Mesendoderm (in vitro differentiated cells): ENCODE results near the gene ITIH3.

Experiments used
- DNase-seq: peaks from one replicate; pipeline ENCODE4 v3.0.0; 2013
- H2AK5ac ChIP-seq: 2 replicates; pipeline ENCODE4 v1.6.1; 2013; ENCODE audit warnings: low read length, inconsistent platforms
- H2BK120ac ChIP-seq: 2 replicates; pipeline ENCODE4 v1.6.1; 2013; ENCODE audit warnings: low read depth, mild to moderate bottlenecking, low read length, moderate library complexity, mixed read lengths
- H2BK15ac ChIP-seq: replicated peaks from 2 replicates; pipeline ENCODE4 v1.6.1; 2013; ENCODE audit warnings: low read depth, mild to moderate bottlenecking, moderate library complexity
- H2BK5ac ChIP-seq: 2 replicates; pipeline ENCODE4 v1.6.1; 2013; ENCODE audit warnings: low read length, inconsistent platforms
- H3K18ac ChIP-seq: 2 replicates; pipeline ENCODE4 v1.6.1; 2013; ENCODE audit warnings: mild to moderate bottlenecking, low read length, mixed read lengths
- H3K23ac ChIP-seq: one replicate; pipeline ENCODE4 v1.6.1; 2013; ENCODE audit warnings: low read length
- H3K27ac ChIP-seq: 2 replicates; pipeline ENCODE4 v1.5.1; 2013; ENCODE audit warnings: low read depth, mild to moderate bottlenecking, inconsistent platforms, low read length, moderate library complexity
- H3K27me3 ChIP-seq: 2 replicates; pipeline ENCODE4 v1.6.1; 2013; ENCODE audit warnings: low read length, control low read depth, mild to moderate bottlenecking, inconsistent platforms; ENCODE audit not compliant: insufficient read depth, poor library complexity
- H3K36me3 ChIP-seq: 2 replicates; pipeline ENCODE4 v1.6.1; 2013; ENCODE audit warnings: low read length, inconsistent platforms; ENCODE audit not compliant: control insufficient read depth, insufficient read depth
- H3K4ac ChIP-seq: one replicate; pipeline ENCODE4 v1.6.1; 2013; ENCODE audit warnings: low read depth, mild to moderate bottlenecking, low read length, moderate library complexity
- H3K4me1 ChIP-seq: 2 replicates; pipeline ENCODE4 v1.6.1; 2013; ENCODE audit warnings: low read depth, low read length, inconsistent platforms; ENCODE audit not compliant: control insufficient read depth
- H3K4me2 ChIP-seq: 2 replicates; pipeline ENCODE4 v1.6.1; 2013; ENCODE audit warnings: low read length
- H3K4me3 ChIP-seq: 2 replicates; pipeline ENCODE4 v1.5.1; 2013; ENCODE audit warnings: mild to moderate bottlenecking, low read length
- H3K56ac ChIP-seq: one replicate; pipeline ENCODE4 v1.6.1; 2013; ENCODE audit warnings: low read length
- H3K79me1 ChIP-seq: 2 replicates; pipeline ENCODE4 v1.6.1; 2013; ENCODE audit warnings: low read length, inconsistent platforms
- H3K79me2 ChIP-seq: 2 replicates; pipeline ENCODE4 v1.6.1; 2013; ENCODE audit warnings: mild to moderate bottlenecking, low read length; ENCODE audit not compliant: control insufficient read depth, insufficient read depth
- H3K9ac ChIP-seq: 2 replicates; pipeline ENCODE4 v1.6.1; 2013; ENCODE audit warnings: low read length, inconsistent platforms
- H4K5ac ChIP-seq: one replicate; pipeline ENCODE4 v1.6.1; 2013; ENCODE audit warnings: low read length
- H4K8ac ChIP-seq: one replicate; pipeline ENCODE4 v1.6.1; 2013; ENCODE audit warnings: low read depth, mild to moderate bottlenecking, control low read depth, low read length, moderate library complexity
- WGBS: extraction: QIAGEN DNeasy Blood & Tissue Kit; methylation state at CpG from one replicate; pipeline ENCODE4 v1.1.7; 2013; ENCODE audit warnings: low lambda C conversion rate, missing lambda C conversion rate; ENCODE audit not compliant: insufficient coverage; ENCODE audit errors: extremely low coverage; 5-methylcytosine and 5-hydroxymethylcytosine counted together

ITIH3 gene

DNA sequence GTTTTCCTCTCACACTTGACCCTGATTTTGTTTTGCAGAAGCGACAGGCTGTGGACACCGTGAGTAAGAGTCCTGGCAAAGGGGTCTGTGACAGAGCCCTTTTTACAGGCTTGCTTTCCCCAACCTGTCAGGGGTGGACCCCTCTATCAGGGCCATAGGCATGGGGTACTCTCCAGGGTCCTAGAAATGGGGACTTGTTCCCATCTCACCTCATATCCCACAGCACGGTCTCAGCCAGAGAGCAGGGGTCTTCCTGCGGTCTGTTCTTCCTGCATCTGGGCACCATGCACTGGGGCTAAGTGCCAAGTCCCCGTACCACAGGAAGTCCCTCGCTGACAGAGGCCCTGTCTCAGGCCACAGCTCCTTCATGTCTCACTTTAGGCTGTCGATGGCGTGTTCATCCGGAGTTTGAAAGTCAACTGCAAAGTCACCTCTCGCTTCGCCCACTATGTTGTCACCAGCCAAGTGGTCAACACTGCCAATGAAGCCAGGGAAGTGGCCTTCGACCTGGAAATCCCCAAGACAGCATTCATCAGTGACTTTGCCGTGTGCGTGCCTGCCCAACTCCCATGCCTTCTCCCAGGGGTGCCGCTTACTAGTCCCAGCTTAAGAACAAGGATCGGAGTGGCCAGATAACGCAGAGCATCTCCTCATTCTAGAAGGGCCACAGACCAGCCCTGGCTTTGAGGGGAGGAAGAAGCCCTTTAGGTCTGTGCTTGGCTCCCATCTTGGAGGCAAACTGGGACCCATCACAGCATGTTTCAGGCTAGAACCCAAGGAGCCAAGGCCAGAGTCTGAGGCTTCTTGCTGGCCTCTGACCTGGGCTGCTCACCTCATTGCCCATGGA is 16.4 kb upstream of the ITIH3 start:
- WGBS = no CpG with 5 or more reads among the region's 17 CpGs
- Histone ChIP-seq H3K79me1 (no peaks in the 10 kb centered on the region), H3K4me1 (no peaks in the 10 kb centered on the region), H2AK5ac (no peak overlapping the region), H3K23ac (no peak overlapping the region), H4K5ac (no peak overlapping the region), H3K9ac (no peak overlapping the region), H3K79me2 (no peaks in the 10 kb centered on the region), H3K56ac (no peak overlapping the region), H3K27ac (no peak overlapping the region), H4K8ac (no peak overlapping the region), H3K36me3 (no peaks in the 10 kb centered on the region), H2BK15ac (no peak overlapping the region), H3K4me2 (no peak overlapping the region), H3K27me3 (no peaks in the 10 kb centered on the region), H2BK5ac (no peak overlapping the region), H3K4ac (no peak overlapping the region), H2BK120ac (no peak overlapping the region), H3K18ac (no peak overlapping the region), H3K4me3 (no peak overlapping the region)
- DNase-seq = no peak

DNA sequence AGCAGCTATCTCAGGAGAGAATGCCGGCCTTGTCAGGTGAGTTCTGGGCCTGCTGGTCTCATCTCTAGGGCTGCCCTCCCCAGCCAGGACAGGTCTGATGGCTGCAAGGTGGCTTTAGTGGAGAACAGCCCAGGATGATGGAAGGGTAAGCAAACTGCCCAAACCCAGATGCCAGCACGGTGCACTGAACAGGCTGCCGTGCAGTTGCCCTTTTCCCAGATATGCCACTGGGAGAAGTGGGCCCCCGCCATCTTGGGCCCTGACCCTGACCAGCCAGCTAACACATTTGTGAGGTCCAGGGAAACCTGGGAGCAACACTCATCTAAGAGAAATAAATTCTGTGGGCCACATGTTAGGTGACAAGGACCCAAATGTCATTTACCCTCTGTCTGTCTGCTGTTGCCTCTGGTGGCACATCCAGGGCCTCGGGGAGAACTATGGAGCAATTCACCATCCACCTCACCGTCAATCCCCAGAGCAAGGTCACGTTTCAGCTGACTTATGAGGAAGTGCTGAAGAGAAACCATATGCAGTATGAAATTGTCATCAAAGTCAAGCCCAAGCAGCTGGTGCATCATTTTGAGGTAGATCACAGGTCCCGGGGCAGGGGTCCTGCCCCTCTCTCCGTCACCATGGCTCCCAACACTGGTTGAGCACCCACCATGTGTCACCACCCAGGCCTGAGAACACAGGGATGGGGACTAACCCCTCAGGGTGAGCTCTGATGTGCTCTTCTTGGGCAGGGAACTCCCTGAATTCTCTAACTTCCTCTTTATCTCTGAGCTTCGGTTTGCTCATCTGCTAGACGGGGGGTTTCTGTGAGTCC is 15.4 kb upstream of the ITIH3 start:
- no peak overlapping the region for H2AK5ac ChIP-seq
- no peak overlapping the region for H2BK15ac ChIP-seq
- no peak overlapping the region for H3K4ac ChIP-seq
- H3K36me3 ChIP-seq = no peaks in the 10 kb centered on the region
- H3K4me2 ChIP-seq = no peak overlapping the region
- no peaks in the 10 kb centered on the region for H3K27me3 ChIP-seq
- no peak overlapping the region for H4K5ac ChIP-seq
- no peak for DNase-seq
- H3K23ac ChIP-seq = no peak overlapping the region
- no peak overlapping the region for H3K4me3 ChIP-seq
- H3K4me1 ChIP-seq = no peaks in the 10 kb centered on the region
- H4K8ac ChIP-seq = no peak overlapping the region
- WGBS = no CpG with 5 or more reads among the region's 11 CpGs
- no peak overlapping the region for H2BK5ac ChIP-seq
- H2BK120ac ChIP-seq = no peak overlapping the region
- H3K18ac ChIP-seq = no peak overlapping the region
- no peak overlapping the region for H3K9ac ChIP-seq
- H3K79me2 ChIP-seq = no peaks in the 10 kb centered on the region
- H3K79me1 ChIP-seq = no peaks in the 10 kb centered on the region
- no peak overlapping the region for H3K27ac ChIP-seq
- H3K56ac ChIP-seq = no peak overlapping the region

DNA sequence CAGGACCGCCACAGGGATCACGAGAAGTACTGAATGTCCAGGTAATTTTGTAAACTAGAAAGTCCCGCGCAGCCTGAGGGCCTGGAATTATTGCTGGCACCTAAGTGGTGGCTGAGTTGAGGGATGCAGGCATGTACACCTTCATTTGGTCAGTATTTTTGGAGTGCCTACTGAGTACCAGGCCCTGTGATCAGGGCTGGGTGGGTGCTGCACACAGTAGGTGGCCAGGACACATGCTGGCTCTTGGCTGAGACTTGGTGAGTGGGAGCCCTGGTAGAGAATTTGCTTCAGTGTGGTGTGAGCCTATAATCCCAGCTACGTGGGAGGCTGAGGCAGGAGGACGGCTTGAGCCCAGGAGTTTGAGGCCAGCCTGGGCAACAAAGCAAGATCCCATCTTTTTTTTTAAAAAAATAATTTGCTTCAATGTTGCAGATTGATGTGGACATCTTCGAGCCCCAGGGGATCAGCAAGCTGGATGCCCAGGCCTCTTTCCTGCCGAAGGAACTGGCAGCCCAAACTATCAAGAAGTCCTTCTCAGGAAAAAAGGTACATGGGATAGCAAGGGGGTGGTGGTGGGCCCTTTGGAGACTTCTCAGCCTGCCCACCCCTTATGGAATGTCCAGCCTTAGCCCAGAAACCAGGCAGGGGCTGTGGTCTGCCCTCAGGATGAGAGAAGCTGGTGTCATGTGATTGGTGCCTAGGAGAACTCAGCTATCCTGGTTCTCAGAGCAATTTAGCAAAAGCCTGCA is 14.6 kb upstream of the ITIH3 start:
- H3K18ac ChIP-seq = no peak overlapping the region
- H3K4me2 ChIP-seq = no peak overlapping the region
- H3K27me3 ChIP-seq = no peaks in the 10 kb centered on the region
- H2BK120ac ChIP-seq = no peak overlapping the region
- no peaks in the 10 kb centered on the region for H3K36me3 ChIP-seq
- H3K56ac ChIP-seq = no peak overlapping the region
- no peaks in the 10 kb centered on the region for H3K79me1 ChIP-seq
- H3K4ac ChIP-seq = no peak overlapping the region
- no peak overlapping the region for H3K27ac ChIP-seq
- no CpG with 5 or more reads among the region's 8 CpGs for WGBS
- H3K4me3 ChIP-seq = no peak overlapping the region
- no peak overlapping the region for H2BK5ac ChIP-seq
- H3K4me1 ChIP-seq = no peaks in the 10 kb centered on the region
- no peak overlapping the region for H2BK15ac ChIP-seq
- H2AK5ac ChIP-seq = no peak overlapping the region
- no peak overlapping the region for H4K8ac ChIP-seq
- no peaks in the 10 kb centered on the region for H3K79me2 ChIP-seq
- H4K5ac ChIP-seq = no peak overlapping the region
- no peak overlapping the region for H3K23ac ChIP-seq
- no peak overlapping the region for H3K9ac ChIP-seq
- DNase-seq = no peak

DNA sequence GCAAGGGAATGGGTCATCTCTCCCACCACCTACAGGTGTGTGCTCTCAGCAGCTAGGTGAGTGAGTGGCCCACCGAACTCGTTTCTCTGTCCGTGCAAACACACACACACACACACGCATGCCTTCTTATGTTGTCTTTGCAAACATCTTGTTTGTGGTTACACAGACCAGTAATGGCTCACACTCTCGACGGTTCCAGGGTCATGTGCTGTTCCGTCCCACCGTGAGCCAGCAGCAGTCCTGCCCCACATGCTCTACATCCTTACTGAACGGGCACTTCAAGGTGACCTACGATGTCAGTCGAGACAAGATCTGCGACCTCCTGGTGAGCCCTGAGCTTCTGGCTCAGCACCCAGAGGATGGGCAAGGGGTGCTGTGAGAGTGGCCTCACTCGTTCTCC is 12.9 kb upstream of the ITIH3 start:
- no CpG with 5 or more reads among the region's 13 CpGs for WGBS
- no peak overlapping the region for H3K4me2 ChIP-seq
- H3K4me3 ChIP-seq = no peak overlapping the region
- no peak overlapping the region for H3K18ac ChIP-seq
- H4K8ac ChIP-seq = no peak overlapping the region
- no peak overlapping the region for H2AK5ac ChIP-seq
- no peaks in the 10 kb centered on the region for H3K4me1 ChIP-seq
- no peaks in the 10 kb centered on the region for H3K36me3 ChIP-seq
- H3K4ac ChIP-seq = no peak overlapping the region
- no peaks in the 10 kb centered on the region for H3K27me3 ChIP-seq
- no peak for DNase-seq
- H4K5ac ChIP-seq = no peak overlapping the region
- H3K79me1 ChIP-seq = no peaks in the 10 kb centered on the region
- H2BK15ac ChIP-seq = no peak overlapping the region
- H3K56ac ChIP-seq = no peak overlapping the region
- H3K9ac ChIP-seq = no peak overlapping the region
- no peak overlapping the region for H3K27ac ChIP-seq
- H2BK120ac ChIP-seq = no peak overlapping the region
- H3K23ac ChIP-seq = no peak overlapping the region
- H3K79me2 ChIP-seq = no peaks in the 10 kb centered on the region
- no peak overlapping the region for H2BK5ac ChIP-seq

DNA sequence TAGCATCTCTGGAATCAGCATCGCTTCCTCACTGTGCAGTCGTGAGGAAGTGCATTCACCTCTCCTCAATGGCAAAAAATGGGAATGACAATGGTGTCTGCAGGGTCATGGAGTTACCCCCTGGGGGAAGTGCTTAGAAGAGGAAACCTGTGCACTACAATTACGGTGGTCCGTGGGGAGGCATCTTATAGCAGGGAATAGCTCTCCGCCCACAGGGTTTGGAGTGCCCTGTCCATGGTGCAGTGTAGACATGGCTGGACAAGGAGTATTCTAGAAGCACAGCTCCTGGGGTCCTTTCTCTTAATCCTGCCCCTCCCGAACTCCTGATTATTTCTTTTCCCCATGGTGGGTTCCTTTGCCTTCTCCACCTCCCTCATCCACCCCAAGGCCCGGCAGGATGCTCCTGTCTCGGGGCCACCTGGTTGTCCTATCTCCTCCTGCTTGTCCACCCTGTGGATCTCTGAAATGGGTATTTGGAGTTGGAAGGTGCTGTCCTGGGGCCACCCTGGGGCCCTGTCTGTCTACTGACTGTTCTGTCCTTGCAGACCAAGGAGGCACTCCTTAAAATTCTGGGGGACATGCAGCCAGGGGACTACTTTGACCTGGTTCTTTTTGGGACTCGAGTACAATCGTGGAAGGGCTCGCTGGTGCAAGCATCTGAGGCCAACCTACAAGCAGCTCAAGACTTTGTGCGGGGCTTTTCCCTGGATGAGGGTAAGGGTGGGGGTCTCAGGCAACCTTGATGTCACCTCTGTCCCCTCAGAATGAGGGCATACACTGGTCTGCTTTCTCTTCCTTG is 12.0 kb upstream of the ITIH3 start:
- H3K79me1 ChIP-seq = no peaks in the 10 kb centered on the region
- DNase-seq = no peak
- no peak overlapping the region for H3K23ac ChIP-seq
- H3K4me3 ChIP-seq = no peak overlapping the region
- H3K56ac ChIP-seq = no peak overlapping the region
- H2AK5ac ChIP-seq = no peak overlapping the region
- no peaks in the 10 kb centered on the region for H3K27me3 ChIP-seq
- no peak overlapping the region for H2BK15ac ChIP-seq
- no peak overlapping the region for H3K9ac ChIP-seq
- no peaks in the 10 kb centered on the region for H3K36me3 ChIP-seq
- H3K27ac ChIP-seq = no peak overlapping the region
- no peak overlapping the region for H2BK120ac ChIP-seq
- H3K18ac ChIP-seq = no peak overlapping the region
- H3K4ac ChIP-seq = no peak overlapping the region
- H2BK5ac ChIP-seq = no peak overlapping the region
- no peaks in the 10 kb centered on the region for H3K4me1 ChIP-seq
- whole genome bisulfite sequencing = no CpG with 5 or more reads among the region's 12 CpGs
- no peaks in the 10 kb centered on the region for H3K79me2 ChIP-seq
- no peak overlapping the region for H3K4me2 ChIP-seq
- no peak overlapping the region for H4K8ac ChIP-seq
- H4K5ac ChIP-seq = no peak overlapping the region
